Mesenchymal stem cell (in vitro differentiated cells and primary cell): ENCODE measurements around the gene MYLK.

Experiments used
- DNase-seq: peaks from one replicate; pipeline ENCODE4 v3.0.0-alpha.2; 2013
- H2AFZ ChIP-seq: one replicate; pipeline ENCODE4 v1.6.1; 2013; ENCODE audit warnings: low read depth, mild to moderate bottlenecking, control low read depth, inconsistent platforms, low read length, moderate library complexity
- H2AK5ac ChIP-seq: 2 replicates; pipeline ENCODE4 v1.6.1; 2013; ENCODE audit warnings: low read length, moderate library complexity, mild to moderate bottlenecking, inconsistent platforms; ENCODE audit not compliant: severe bottlenecking
- H2BK120ac ChIP-seq: one replicate; pipeline ENCODE4 v1.6.1; 2013; ENCODE audit warnings: low read depth, mild to moderate bottlenecking, inconsistent platforms, low read length, moderate library complexity
- H2BK12ac ChIP-seq, 2 experiments: one replicate each; pipeline ENCODE4 v1.6.1; 2013; ENCODE audit warnings: inconsistent platforms in 2 of 2, low read length in 2 of 2, mild to moderate bottlenecking in 2 of 2, moderate library complexity in 2 of 2, control low read depth in 1 of 2
- H2BK15ac ChIP-seq: one replicate; pipeline ENCODE4 v1.6.1; 2013; ENCODE audit warnings: mild to moderate bottlenecking, low read depth, inconsistent platforms; ENCODE audit not compliant: poor library complexity, severe bottlenecking
- H2BK5ac ChIP-seq: 2 replicates; pipeline ENCODE4 v1.6.1; 2013; ENCODE audit warnings: low read depth, mild to moderate bottlenecking, low read length, control low read depth, inconsistent platforms; ENCODE audit not compliant: poor library complexity, severe bottlenecking
- H3K14ac ChIP-seq, 2 experiments: one replicate each; pipeline ENCODE4 v1.6.1; 2013; ENCODE audit warnings: inconsistent platforms in 2 of 2, low read length in 2 of 2, control low read depth in 1 of 2, mild to moderate bottlenecking in 1 of 2, moderate library complexity in 1 of 2
- H3K18ac ChIP-seq, 2 experiments: one replicate each; pipeline ENCODE4 v1.6.1; 2013; ENCODE audit warnings: inconsistent platforms in 2 of 2, low read length in 2 of 2, control low read depth in 1 of 2, low read depth in 1 of 2, mild to moderate bottlenecking in 1 of 2
- H3K23ac ChIP-seq, 2 experiments: one replicate each; pipeline ENCODE4 v1.6.1; 2013; ENCODE audit warnings: inconsistent platforms in 2 of 2, low read length in 2 of 2, mild to moderate bottlenecking in 2 of 2, moderate library complexity in 2 of 2, control low read depth in 1 of 2
- H3K27ac ChIP-seq: 2 replicates; pipeline ENCODE4 v1.5.1; 2013; ENCODE audit warnings: mild to moderate bottlenecking, moderate library complexity, low read length, control low read depth, inconsistent platforms; ENCODE audit not compliant: poor library complexity, severe bottlenecking
- H3K27me3 ChIP-seq, 2 experiments: 2 replicates each; pipeline versions ENCODE4 v1.6.1 to v1.7.0; 2013; ENCODE audit warnings: low read length in 2 of 2, mild to moderate bottlenecking in 2 of 2, moderate library complexity in 2 of 2, control low read depth in 1 of 2, inconsistent platforms in 1 of 2; ENCODE audit not compliant: control insufficient read depth in 1 of 2, insufficient read depth in 1 of 2
- H3K36me3 ChIP-seq, 2 experiments: 2 replicates each; pipeline versions ENCODE4 v1.6.1 to v1.7.0; 2013; ENCODE audit warnings: low read length in 2 of 2, control low read depth in 1 of 2, inconsistent platforms in 1 of 2, low read depth in 1 of 2, mild to moderate bottlenecking in 1 of 2; ENCODE audit not compliant: insufficient read depth in 2 of 2, control insufficient read depth in 1 of 2
- H3K4ac ChIP-seq, 2 experiments: one replicate each; pipeline ENCODE4 v1.6.1; 2013; ENCODE audit warnings: inconsistent platforms in 2 of 2, low read length in 2 of 2, mild to moderate bottlenecking in 2 of 2, moderate library complexity in 2 of 2, control low read depth in 1 of 2, low read depth in 1 of 2
- H3K4me1 ChIP-seq: 2 replicates; pipeline ENCODE4 v1.6.1; 2013; ENCODE audit warnings: low read depth, low read length, control low read depth; ENCODE audit not compliant: control insufficient read depth, insufficient read depth
- H3K4me2 ChIP-seq: 2 replicates; pipeline ENCODE4 v1.6.1; 2013; ENCODE audit warnings: low read length, mild to moderate bottlenecking, inconsistent platforms; ENCODE audit not compliant: poor library complexity, severe bottlenecking
- H3K4me3 ChIP-seq, 2 experiments: 2 replicates each; pipeline versions ENCODE4 v1.5.1 to v1.7.0; 2013; ENCODE audit warnings: low read length in 2 of 2, mild to moderate bottlenecking in 2 of 2, control low read depth in 1 of 2, low read depth in 1 of 2; ENCODE audit not compliant: insufficient read depth in 1 of 2
- H3K79me1 ChIP-seq: replicated peaks from 2 replicates; pipeline ENCODE4 v1.6.1; 2013; ENCODE audit warnings: mild to moderate bottlenecking, control low read depth, low read length, inconsistent platforms; ENCODE audit not compliant: poor library complexity, severe bottlenecking
- H3K9ac ChIP-seq: 2 replicates; pipeline ENCODE4 v1.7.0; 2013; ENCODE audit warnings: mild to moderate bottlenecking, low read length, moderate library complexity
- H3K9me3 ChIP-seq: 2 replicates; pipeline ENCODE4 v1.7.0; 2013; ENCODE audit warnings: mild to moderate bottlenecking, low read length; ENCODE audit not compliant: control insufficient read depth
- H4K8ac ChIP-seq: one replicate; pipeline ENCODE4 v1.6.1; 2013; ENCODE audit warnings: inconsistent platforms, mild to moderate bottlenecking, low read length, moderate library complexity
- H4K91ac ChIP-seq: one replicate; pipeline ENCODE4 v1.6.1; 2013; ENCODE audit warnings: mild to moderate bottlenecking, low read length, inconsistent platforms
- WGBS: methylation state at CpG from one replicate; pipeline ENCODE4 v1.1.7; 2013; ENCODE audit warnings: mixed read lengths; 5-methylcytosine and 5-hydroxymethylcytosine counted together

MYLK gene

DNA sequence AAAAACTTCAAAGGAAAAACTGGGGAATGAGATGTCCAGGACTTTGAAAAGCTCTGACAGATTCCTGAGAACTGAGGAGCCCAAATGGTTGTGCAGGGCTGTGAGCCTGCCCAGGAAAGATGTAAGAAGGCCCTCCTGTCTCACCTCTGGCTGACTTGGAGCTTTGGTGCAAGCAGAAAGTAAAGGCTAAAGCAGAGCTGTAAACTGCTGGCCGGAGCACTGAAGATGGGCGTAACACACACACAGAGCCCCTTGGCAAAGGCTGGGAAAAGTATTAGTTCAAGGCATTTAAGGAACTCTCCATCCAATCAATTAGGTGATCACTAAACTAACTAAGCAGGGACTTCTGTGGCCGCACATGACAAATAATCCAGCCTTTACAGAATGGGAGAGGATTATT is 155.1 kb downstream of the MYLK start:
- Histone ChIP-seq H3K14ac (no peak overlapping the region), H3K27me3 (no peaks in the 10 kb centered on the region), H3K4me1 (peaks cover 18% of the 10 kb centered on the region), H3K4me3 (no peak overlapping the region), H3K4me2 (no peak overlapping the region), H2BK120ac (no peak overlapping the region), H2AFZ (no peak overlapping the region), H3K9me3 (no peaks in the 10 kb centered on the region), H2BK5ac (no peak overlapping the region), H4K91ac (no peak overlapping the region), H3K4ac (no peak overlapping the region), H4K8ac (no peak overlapping the region), H2AK5ac (peak overlapping the region; percentile 77), H3K23ac (no peak overlapping the region), H2BK12ac (no peak overlapping the region), H2BK15ac (no peak overlapping the region), H3K9ac (no peak overlapping the region), H3K27ac (no peak overlapping the region), H3K36me3 (peaks cover 30 to 44% of the 10 kb centered on the region in 2 experiments), H3K18ac (no peak overlapping the region), H3K79me1 (peaks cover 16% of the 10 kb centered on the region)
- 92% methylated on average over 2 of the region's 3 CpGs for WGBS
- DNase-seq = no peak

DNA sequence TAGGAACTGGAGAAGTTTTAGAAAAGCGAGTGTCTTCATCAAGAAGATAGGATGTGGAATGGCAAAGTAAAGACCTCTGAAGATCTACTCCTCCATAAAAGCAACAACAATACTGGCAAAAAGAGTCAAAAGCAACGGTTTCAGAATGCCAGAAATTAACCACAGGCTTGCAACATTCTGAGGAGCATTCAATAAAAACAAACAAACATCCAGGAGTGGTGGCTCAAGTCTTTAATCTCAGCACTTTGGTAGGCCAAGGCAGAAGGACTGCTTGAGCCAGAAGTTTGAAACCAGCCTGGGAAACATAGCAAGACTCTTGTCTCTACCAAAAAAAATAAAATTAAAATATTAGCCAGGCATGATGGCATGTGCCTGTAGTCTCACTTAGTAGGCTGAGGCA is 156.1 kb downstream of the MYLK start:
- Histone ChIP-seq H3K23ac (no peak overlapping the region), H2AFZ (no peak overlapping the region), H3K4ac (no peak overlapping the region), H4K8ac (no peak overlapping the region), H3K27ac (peak overlapping the region; percentile 15), H3K4me1 (peaks cover 15% of the 10 kb centered on the region), H3K14ac (no peak overlapping the region), H2BK15ac (no peak overlapping the region), H3K27me3 (no peaks in the 10 kb centered on the region), H3K79me1 (peaks cover 20% of the 10 kb centered on the region), H3K4me2 (no peak overlapping the region), H3K18ac (no peak overlapping the region), H2BK120ac (no peak overlapping the region), H2AK5ac (peak overlapping the region; percentile 70), H4K91ac (no peak overlapping the region), H3K9ac (no peak overlapping the region), H3K36me3 (peaks cover 24 to 39% of the 10 kb centered on the region in 2 experiments), H3K4me3 (no peak overlapping the region), H3K9me3 (no peaks in the 10 kb centered on the region), H2BK12ac (no peak overlapping the region), H2BK5ac (no peak overlapping the region)
- DNase-seq = peak; percentile 55
- WGBS = 29% methylated on average over 1 of the region's 2 CpGs

DNA sequence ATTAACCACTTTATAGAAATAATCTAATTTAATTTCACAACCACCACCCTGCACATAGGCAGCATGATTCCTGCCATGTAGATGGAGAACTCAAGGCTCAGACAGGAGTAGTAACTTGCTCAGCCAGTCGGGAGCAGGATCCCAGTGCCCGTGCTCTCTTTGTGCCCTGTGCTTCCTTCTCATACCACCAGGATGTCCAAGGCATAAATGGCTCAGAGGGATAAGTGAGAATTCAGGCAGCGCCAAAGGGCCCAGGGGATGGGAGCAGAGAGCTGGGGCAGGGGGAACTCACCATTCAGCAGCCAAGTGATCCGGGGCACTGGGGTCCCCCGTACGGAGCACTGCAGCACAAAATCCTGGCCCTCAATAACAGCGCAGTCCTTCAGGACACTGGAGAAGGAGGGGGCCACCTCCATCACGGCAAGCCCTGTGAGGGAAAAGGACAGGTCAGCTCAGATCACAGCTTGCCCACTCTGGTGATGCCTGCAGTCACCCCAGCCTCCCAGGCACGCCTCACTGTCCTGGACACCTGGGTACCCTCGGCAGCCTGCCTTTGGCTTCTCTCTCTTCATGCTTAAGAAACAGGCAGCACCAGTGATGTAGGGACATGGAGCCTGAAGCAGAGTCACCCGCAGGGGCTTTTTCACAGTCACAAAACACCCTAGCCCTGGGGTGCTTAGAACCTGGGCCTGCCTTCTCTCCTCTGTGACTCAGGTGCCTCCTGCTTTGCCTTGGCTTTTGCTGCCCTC is 158.3 kb downstream of the MYLK start:
- Histone ChIP-seq H3K27ac (no peak overlapping the region), H2AK5ac (peak overlapping the region; percentile 15), H3K18ac (no peak overlapping the region), H3K27me3 (no peaks in the 10 kb centered on the region), H3K4me1 (peaks cover 8% of the 10 kb centered on the region), H3K36me3 (peaks cover 19 to 52% of the 10 kb centered on the region in 2 experiments), H3K9ac (no peak overlapping the region), H2BK5ac (no peak overlapping the region), H3K4me3 (no peak overlapping the region), H3K4me2 (no peak overlapping the region), H2AFZ (no peak overlapping the region), H3K14ac (no peak overlapping the region), H3K9me3 (no peaks in the 10 kb centered on the region), H3K79me1 (peaks cover 26% of the 10 kb centered on the region), H4K8ac (peak overlapping the region; percentile 5), H4K91ac (no peak overlapping the region), H3K23ac (no peak overlapping the region), H2BK15ac (no peak overlapping the region), H2BK120ac (no peak overlapping the region), H2BK12ac (no peak overlapping the region), H3K4ac (no peak overlapping the region)
- 97% methylated on average over 10 of the region's 11 CpGs for WGBS
- DNase-seq = no peak

DNA sequence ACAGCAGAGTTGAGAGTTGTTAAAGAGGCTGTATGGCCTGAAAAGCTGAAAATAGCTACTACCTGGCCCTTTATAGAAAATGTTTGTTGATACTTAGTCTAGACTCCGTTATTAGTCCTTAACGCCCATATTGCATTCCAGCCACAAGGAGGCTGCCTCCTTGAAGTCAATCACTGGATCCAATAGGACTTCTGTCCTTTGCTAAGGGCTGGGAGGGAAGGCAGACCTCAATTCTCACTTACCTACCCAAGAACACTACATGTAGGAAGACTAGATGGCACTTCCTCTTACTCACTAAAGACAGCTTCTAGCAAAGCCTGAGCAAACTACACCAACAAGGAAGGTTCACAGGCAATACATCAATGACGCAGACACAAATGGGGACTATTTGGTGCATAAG is 159.8 kb downstream of the MYLK start:
- Histone ChIP-seq H3K9ac (no peak overlapping the region), H4K8ac (peak overlapping the region; percentile 57), H3K79me1 (peaks cover 32% of the 10 kb centered on the region), H3K4me2 (no peak overlapping the region), H3K18ac (no peak overlapping the region), H2BK15ac (no peak overlapping the region), H3K4ac (no peak overlapping the region), H3K27me3 (no peaks in the 10 kb centered on the region), H2BK5ac (no peak overlapping the region), H3K4me3 (no peak overlapping the region), H3K27ac (peak overlapping the region; percentile 50), H3K36me3 (peaks cover 13 to 61% of the 10 kb centered on the region in 2 experiments), H3K23ac (no peak overlapping the region), H2BK12ac (no peak overlapping the region), H3K14ac (no peak overlapping the region), H2BK120ac (no peak overlapping the region), H2AK5ac (peak overlapping the region; percentile 88), H3K4me1 (peaks cover 12% of the 10 kb centered on the region), H2AFZ (no peak overlapping the region), H4K91ac (peak overlapping the region; percentile 67), H3K9me3 (no peaks in the 10 kb centered on the region)
- peak; percentile 51 for DNase-seq
- WGBS = 10% methylated on average over 3 of the region's 3 CpGs
